ENCODE data around the gene ZBTB2. TPM values are rescaled to one million over a fixed set of nuclear protein-coding genes. Genes with fewer than 3 reads are reported as not detected.

The ZBTB2 gene
- total RNA-seq, 2 donors from 2014 or later = 11.4 to 15.2 TPM

- Histone ChIP-seq H3K9ac (ENCODE audit: extremely low read depth, low read length, poor library complexity, severe bottlenecking) (no peak overlapping the region), H3K36me3 (ENCODE audit: control insufficient read depth, insufficient read depth, low read length) (peaks cover 6% of the 10 kb centered on the region), H3K4me1 (ENCODE audit: control insufficient read depth, insufficient read depth, low read length) (no peaks in the 10 kb centered on the region), H3K9me3 (ENCODE audit: control insufficient read depth, low read length) (peaks cover 5% of the 10 kb centered on the region), H3K27ac (ENCODE audit: low read depth, low read length) (peak overlapping the region; percentile 14), H3K27me3 (ENCODE audit: control insufficient read depth, insufficient read depth, low read length, poor library complexity, severe bottlenecking) (no peaks in the 10 kb centered on the region), H3K4me3 (ENCODE audit: low read length) (no peak overlapping the region)
- no peak for DNase-seq
- WGBS, 2 experiments (ENCODE audit: insufficient coverage in 1 of 2, insufficient read length in 1 of 2) = 78 to 98% methylated on average over 1 of the region's 1 CpG
- TF ChIP-seq CTCF (conservative IDR thresholded peaks at IDR 0.05) = no peak
- peak overlapping the region; percentile 31 for H3K27ac Mint-ChIP-seq
- peaks cover 5% of the 10 kb centered on the region for H3K36me3 Mint-ChIP-seq (ENCODE audit: low read depth)
- H3K27me3 Mint-ChIP-seq (ENCODE audit: insufficient read depth) = no peaks in the 10 kb centered on the region
- peaks cover 3% of the 10 kb centered on the region for H3K9me3 Mint-ChIP-seq
- no peak overlapping the region for H3K4me3 Mint-ChIP-seq
- peaks cover 21% of the 10 kb centered on the region for H3K4me1 Mint-ChIP-seq
These were observed 10.5 kb downstream of the ZBTB2 start for GRCh38 chr6:151380848-151381205.

- 91 to 95% methylated on average over 12 to 14 of the region's 14 CpGs for WGBS, 2 experiments (ENCODE audit: insufficient coverage in 1 of 2, insufficient read length in 1 of 2)
- Histone ChIP-seq H3K9ac (ENCODE audit: extremely low read depth, low read length, poor library complexity, severe bottlenecking) (no peak overlapping the region), H3K36me3 (ENCODE audit: control insufficient read depth, insufficient read depth, low read length) (peaks cover 6% of the 10 kb centered on the region), H3K27ac (ENCODE audit: low read depth, low read length) (peak overlapping the region; percentile 14), H3K9me3 (ENCODE audit: control insufficient read depth, low read length) (peaks cover 5% of the 10 kb centered on the region), H3K4me3 (ENCODE audit: low read length) (no peak overlapping the region), H3K4me1 (ENCODE audit: control insufficient read depth, insufficient read depth, low read length) (no peaks in the 10 kb centered on the region), H3K27me3 (ENCODE audit: control insufficient read depth, insufficient read depth, low read length, poor library complexity, severe bottlenecking) (no peaks in the 10 kb centered on the region)
- H3K4me1 Mint-ChIP-seq = peaks cover 21% of the 10 kb centered on the region
- peak; percentile 58 for DNase-seq
- TF ChIP-seq CTCF (conservative IDR thresholded peaks at IDR 0.05) = no peak
- H3K36me3 Mint-ChIP-seq (ENCODE audit: low read depth) = peaks cover 5% of the 10 kb centered on the region
- H3K4me3 Mint-ChIP-seq = no peak overlapping the region
- H3K27ac Mint-ChIP-seq = peak overlapping the region; percentile 31
- H3K9me3 Mint-ChIP-seq = peaks cover 3% of the 10 kb centered on the region
- H3K27me3 Mint-ChIP-seq (ENCODE audit: insufficient read depth) = no peaks in the 10 kb centered on the region
These were observed 11.2 kb downstream of the ZBTB2 start for GRCh38 chr6:151379933-151380847.

- peaks cover 3% of the 10 kb centered on the region for H3K9me3 Mint-ChIP-seq
- 62 to 77% methylated on average over 3 of the region's 3 CpGs for WGBS, 2 experiments (ENCODE audit: insufficient coverage in 1 of 2, insufficient read length in 1 of 2)
- H3K4me3 ChIP-seq (ENCODE audit: low read length) = no peak overlapping the region
These were observed 14.3 kb downstream of the ZBTB2 start for GRCh38 chr6:151377095-151377494.

More at GRCh38 chr6:151377095-151377494, 14.3 kb downstream of the ZBTB2 start:
- H3K27me3 ChIP-seq (ENCODE audit: control insufficient read depth, insufficient read depth, low read length, poor library complexity, severe bottlenecking) = no peaks in the 10 kb centered on the region
- DNase-seq = no peak
- Mint-ChIP-seq H3K4me3 (no peak overlapping the region), H3K36me3 (ENCODE audit: low read depth) (peaks cover 10% of the 10 kb centered on the region), H3K27me3 (ENCODE audit: insufficient read depth) (no peaks in the 10 kb centered on the region), H3K27ac (no peak overlapping the region), H3K4me1 (peaks cover 15% of the 10 kb centered on the region)
- H3K9me3 ChIP-seq (ENCODE audit: control insufficient read depth, low read length) = peaks cover 5% of the 10 kb centered on the region
- no peak overlapping the region for H3K9ac ChIP-seq (ENCODE audit: extremely low read depth, low read length, poor library complexity, severe bottlenecking)
- H3K27ac ChIP-seq (ENCODE audit: low read depth, low read length) = no peak overlapping the region
- H3K4me1 ChIP-seq (ENCODE audit: control insufficient read depth, insufficient read depth, low read length) = peaks cover 7% of the 10 kb centered on the region
- no peak for TF ChIP-seq CTCF (conservative IDR thresholded peaks at IDR 0.05)
- peaks cover 14% of the 10 kb centered on the region for H3K36me3 ChIP-seq (ENCODE audit: control insufficient read depth, insufficient read depth, low read length)

All from endodermal cell (in vitro differentiated cells).